C4-2B (cell line): ENCODE measurements around the gene RAB22A.

Source experiments
- CTCF ChIP-seq: fragments of 450-650 bp; conservative IDR thresholded peaks from 2 replicates; pipeline ENCODE4 v1.5.1; 2017; ENCODE audit warnings: mild to moderate bottlenecking
- ZFX ChIP-seq: fragments of 450-650 bp; IDR thresholded peaks from 2 replicates; pipeline ENCODE4 v1.6.1; 2017

- no peak for TF ChIP-seq CTCF
- no peak for TF ChIP-seq ZFX
Observed at GRCh38 chr20:58390659-58391035, 81.1 kb downstream of the RAB22A start.
